IPS DF 4.7 (cell line): ENCODE results near the gene SPSB4.
"Not testable (repeated sequence)": the region's sequence is repeated elsewhere in the genome, so short reads cannot be mapped to it uniquely, and the experiment has no call there.

Experiments used
- DNase-seq: peaks from one replicate; pipeline ENCODE4 v3.0.0-alpha.2; 2013; ENCODE audit warnings: low spot score; ENCODE audit errors: extremely low read depth

SPSB4 gene

DNA sequence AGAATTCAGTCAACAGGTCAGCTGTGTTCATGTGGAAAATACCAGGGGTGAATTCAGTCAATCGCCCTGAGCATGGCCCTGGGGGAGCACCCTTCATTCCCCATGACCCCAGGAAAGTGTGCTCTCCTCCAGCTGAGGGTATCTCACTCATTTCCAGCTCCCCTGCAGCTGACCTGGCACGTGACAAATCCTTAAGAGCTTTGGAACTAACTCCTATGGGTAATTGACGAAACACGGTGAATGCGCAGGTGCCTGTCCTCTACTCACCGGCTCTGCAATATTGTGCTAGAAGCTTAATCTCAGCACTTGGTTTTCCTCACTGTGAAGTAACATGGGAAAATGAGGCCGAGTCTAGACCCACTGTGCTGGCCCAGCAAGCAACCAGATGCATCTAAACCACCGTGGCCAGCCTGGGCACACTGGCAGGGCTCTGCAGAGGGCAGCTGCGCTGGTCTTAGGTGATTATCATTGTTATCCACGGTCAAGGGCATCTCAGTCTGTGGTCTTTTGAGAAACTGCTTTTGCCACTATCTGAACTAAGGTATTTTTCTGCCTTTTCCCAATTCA, 63.1 kb downstream of the SPSB4 start:
- no peak for DNase-seq

- DNase-seq = no peak
Measured at GRCh38 chr3:141114816-141115460, 63.8 kb downstream of the SPSB4 start.

- no peak for DNase-seq
Measured at GRCh38 chr3:141115789-141116541, 64.8 kb downstream of the SPSB4 start.

DNA sequence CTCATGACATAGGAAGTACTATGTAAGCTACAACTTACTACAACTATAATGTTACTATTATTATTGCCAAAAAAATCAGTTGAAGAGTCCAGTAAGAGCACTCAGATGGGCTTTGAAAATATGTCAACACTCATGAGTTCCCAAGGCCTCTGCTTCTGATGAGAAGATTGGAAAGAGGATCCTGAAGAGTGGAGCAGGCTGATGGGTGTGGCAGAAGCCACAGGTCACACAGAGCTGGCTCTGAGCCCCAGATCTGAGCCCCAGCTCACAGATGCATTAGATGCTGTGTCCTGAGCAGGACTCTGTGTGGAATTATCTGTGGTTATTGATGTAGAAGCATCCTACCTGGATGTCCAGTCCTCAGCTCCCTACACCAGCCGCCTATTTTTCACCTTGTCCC, 65.6 kb downstream of the SPSB4 start:
- DNase-seq = no peak

DNA sequence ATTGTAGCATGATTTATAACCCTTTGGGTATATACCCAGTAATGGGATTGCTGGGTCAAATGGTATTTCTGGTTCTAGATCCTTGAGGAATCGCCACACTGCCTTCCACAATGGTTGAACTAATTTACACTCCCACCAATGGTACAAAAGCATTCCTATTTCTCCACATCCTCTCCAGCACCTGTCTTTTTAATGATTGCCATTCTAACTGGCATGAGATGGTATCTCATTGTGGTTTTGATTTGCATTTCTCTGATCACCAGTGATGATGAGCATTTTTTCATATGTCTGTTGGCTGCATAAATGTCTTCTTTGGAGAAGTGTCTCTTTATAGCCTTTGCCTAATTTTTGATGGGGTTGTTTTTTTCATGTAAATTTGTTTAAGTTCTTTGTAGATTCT, 66.8 kb downstream of the SPSB4 start:
- DNase-seq = not testable (repeated sequence)

GRCh38 chr3:141122455-141123030, 71.4 kb downstream of the SPSB4 start:
- DNase-seq = no peak

DNA sequence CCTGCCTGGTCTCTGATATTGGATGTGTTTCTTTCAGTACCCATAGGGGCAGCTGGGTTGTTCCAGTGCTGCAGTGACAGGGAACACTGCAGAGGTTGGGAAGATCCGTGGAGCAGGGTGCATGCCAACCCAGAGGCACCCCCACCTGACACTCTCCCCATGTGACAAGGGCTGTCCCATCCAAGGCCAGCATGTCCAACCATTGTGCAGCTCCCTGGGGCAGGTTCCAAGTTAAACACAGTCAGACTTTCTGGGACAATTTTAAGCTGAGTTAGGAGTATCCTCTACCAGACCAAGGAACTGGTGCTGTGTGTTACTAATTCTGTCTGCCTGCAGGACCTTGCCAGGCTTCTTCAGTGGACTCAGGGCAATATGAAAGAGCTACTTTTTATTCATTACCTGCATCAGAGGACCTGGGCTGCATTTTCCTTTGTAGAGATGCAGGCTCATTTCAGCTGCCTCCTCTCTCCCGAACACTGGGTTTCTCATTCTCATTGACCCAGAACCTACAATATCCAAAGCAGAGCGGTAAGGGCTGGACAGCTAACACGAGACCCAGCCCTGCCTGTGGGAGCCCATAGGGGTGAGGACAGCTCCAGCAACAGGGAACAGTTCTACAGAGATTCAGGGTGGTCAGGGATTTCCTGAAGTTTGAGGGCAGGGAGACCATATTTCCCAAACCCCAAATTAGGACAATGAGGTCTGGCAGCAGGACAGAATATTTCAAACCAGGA, 72.7 kb downstream of the SPSB4 start:
- no peak for DNase-seq

DNA sequence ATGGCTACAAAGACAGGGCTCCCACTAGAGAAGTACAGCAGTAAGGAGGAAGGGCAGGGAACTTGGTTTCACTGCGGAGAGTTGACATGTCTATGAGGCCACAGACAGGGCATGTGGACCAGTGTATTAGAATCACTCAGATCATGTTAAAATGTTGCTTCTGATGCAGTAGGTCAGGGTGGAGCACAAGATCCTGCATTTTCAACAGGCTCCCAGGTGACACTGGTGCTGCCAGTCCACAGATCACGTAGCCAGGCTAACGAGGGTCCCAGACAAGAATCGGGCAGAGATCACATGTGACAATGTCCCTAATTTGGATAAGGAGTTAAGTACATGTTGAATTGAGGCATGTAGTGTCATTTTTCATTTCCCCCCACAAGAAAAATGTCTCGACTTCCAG, 73.6 kb downstream of the SPSB4 start:
- DNase-seq = no peak

DNA sequence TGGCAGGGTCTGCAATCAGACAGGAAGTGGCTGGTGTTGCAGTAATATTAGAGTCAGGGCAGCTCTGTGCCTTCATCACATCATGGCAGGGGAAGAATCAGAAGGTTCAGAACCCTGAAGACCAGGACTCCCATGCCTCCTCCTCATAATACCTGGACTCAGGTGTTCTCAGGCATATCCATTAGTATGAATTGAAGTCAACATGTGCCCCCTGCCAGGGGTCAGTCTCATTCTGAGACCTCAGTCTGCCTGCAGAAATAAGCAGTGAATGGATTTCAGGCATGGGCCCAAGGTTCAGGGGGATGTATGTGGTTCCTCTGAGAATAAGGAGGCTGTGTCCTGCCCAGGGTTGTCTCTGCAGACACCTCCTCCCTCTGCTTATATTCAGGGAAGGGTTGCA, 74.2 kb downstream of the SPSB4 start:
- DNase-seq = no peak

GRCh38 chr3:141126661-141127343, 75.7 kb downstream of the SPSB4 start:
- DNase-seq = no peak

GRCh38 chr3:141127344-141128125, 76.4 kb downstream of the SPSB4 start:
- no peak for DNase-seq

DNA sequence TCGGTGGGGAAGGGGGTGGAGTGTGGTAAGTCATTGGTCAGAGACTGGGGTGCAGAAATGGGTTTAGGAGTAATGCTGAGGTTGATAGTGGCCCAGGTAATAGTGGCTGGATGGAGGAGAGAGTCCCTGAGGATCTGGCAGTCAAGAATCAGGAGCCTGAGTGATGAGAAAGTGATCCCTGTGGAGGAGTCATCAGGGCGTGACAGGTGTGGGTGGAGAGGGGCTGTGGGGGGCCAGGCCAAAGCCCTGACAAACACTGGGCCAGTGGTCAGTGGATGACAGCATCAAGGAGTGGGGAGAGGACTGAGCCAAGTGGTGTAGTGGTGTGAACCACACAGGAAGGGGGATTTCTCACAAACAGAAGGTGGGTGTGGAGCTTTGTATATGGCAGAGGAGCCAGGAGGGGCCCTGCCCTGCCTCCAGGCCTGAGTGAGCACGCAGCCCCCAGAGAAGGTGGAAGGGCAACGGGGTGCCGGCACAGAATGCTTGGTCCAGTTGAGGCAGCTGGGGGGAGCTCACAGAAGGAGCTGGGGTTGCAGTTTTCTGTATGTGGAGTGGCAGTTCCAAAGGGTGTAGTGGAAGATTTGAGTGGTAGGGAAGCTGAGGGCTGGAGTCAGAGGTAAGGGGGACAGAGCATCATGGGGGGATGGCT, 77.1 kb downstream of the SPSB4 start:
- DNase-seq = no peak

DNA sequence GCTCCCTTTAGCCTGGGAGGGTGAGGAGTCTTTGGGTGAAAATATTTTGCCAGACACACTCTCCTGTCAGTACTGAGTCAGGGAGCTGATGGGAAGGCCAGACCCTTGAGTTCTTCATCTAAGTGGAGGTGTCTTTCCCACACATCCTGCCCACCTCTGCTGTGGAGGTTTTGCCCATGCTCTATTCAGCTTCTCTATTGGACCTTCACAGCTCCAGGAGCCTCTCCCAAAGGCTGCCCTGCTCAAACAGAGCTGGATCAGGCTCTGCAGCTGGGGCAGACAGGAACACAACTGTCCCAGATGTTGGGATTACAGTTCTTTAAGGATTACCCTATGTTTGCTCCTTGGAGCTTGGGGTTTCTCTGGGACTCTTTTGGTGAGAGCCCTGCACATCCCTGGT, 77.9 kb downstream of the SPSB4 start:
- no peak for DNase-seq

GRCh38 chr3:141129541-141130011, 78.4 kb downstream of the SPSB4 start:
- no peak for DNase-seq

DNA sequence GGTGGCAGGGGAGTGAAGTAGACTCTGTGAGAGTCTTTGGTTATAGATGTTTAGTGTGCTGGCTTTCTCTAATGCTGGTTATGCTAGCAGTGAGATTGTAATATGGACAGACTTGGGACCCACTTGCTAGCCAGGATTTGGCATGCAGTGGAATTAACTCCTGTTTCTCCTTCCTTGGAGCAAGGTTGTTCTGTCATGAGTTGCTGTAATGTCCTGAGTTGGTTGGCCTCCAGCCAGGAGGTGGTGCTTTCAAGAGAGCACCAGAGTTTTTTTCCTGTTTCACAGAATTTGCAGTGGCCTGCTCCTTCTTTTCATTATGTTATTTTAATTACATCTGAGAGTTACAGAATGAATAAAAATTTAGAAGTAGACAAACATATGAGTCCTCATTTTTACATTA, 92.4 kb downstream of the SPSB4 start:
- no peak for DNase-seq

- no peak for DNase-seq
Measured at GRCh38 chr3:141146979-141147470, 95.9 kb downstream of the SPSB4 start.

GRCh38 chr3:141147657-141148056, 96.5 kb downstream of the SPSB4 start:
- no peak for DNase-seq

DNA sequence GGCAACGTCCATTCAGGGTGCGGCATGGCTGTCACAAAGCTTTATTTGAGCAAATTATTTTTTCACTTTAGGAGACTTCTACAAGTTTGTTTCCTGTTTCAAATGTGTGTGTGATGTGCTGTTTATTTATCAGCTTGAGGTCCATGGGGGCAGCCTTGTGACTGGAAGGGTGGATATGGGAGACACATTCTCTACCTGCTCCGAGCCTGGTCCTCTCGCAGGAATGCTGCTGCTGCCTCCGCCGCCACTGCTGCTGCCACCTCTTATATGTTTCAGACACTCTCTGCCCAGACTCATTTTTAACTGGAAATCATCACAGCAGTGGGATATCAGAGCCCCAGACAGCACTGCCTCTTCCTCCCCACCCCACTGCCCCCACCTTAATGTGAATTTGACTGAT, 97.0 kb downstream of the SPSB4 start:
- DNase-seq = no peak

GRCh38 chr3:141148770-141149169, 97.6 kb downstream of the SPSB4 start:
- no peak for DNase-seq
